Right cardiac atrium (tissue), 5 donors: ENCODE results near the gene SPATA18. TPM values are rescaled to one million over a fixed set of nuclear protein-coding genes. Genes with fewer than 3 reads are reported as not detected.
"Not testable (repeated sequence)": the region's sequence is repeated elsewhere in the genome, so short reads cannot be mapped to it uniquely, and the experiment has no call there.

Experiments
- ATAC-seq, 2 donors: fragments of 200-7000 bp; cut with Tn5 transposase; one replicate each; pipeline versions ENCODE4 v1.8.0 to v1.9.1; 2020; ENCODE audit warnings: moderate library complexity in 2 of 2, mild to moderate bottlenecking in 1 of 2
- DNase-seq, 3 donors: peaks; one replicate each; pipeline ENCODE4 v3.0.0-alpha.2; 2020
- H3K27ac ChIP-seq: one replicate; pipeline ENCODE4 v1.5.1; 2013; ENCODE audit warnings: mild to moderate bottlenecking, low read length, control low read depth, moderate library complexity
- H3K27me3 ChIP-seq: one replicate; pipeline ENCODE4 v1.6.1; 2013; ENCODE audit not compliant: control insufficient read depth, insufficient read depth
- H3K4me1 ChIP-seq: one replicate; pipeline ENCODE4 v1.6.1; 2013; ENCODE audit warnings: low read length; ENCODE audit not compliant: control insufficient read depth, insufficient read depth
- H3K4me3 ChIP-seq: one replicate; pipeline ENCODE4 v1.5.1; 2013; ENCODE audit warnings: low read length, control low read depth
- H3K9me3 ChIP-seq: one replicate; pipeline ENCODE4 v1.6.1; 2013; ENCODE audit warnings: low read length; ENCODE audit not compliant: control insufficient read depth
- WGBS: extraction: QIAGEN DNeasy Blood & Tissue Kit; methylation state at CpG from one replicate; pipeline ENCODE4 v1.1.7; 2013; 5-methylcytosine and 5-hydroxymethylcytosine counted together
- intact Hi-C, 4 donors: fragments of 100-400 bp; cut with DNase I; formaldehyde crosslinking; loops; one replicate each; pipeline versions ENCODE4 v1.11.0 to v1.14.0; 2022 to 2023
- polyA plus RNA-seq: library from polyadenylated mRNA; stranded (reverse); fragments of 200-250 nt; gene quantifications from one replicate; pipeline ENCODE4 v1.2.3, GENCODE V29; 2013
- total RNA-seq, 4 donors: library from RNA; stranded (reverse); fragmentation: NEBNext Ultra II Directional; extraction: Animal tissue kit (Norgen Biotek cat#: 25700); gene quantifications; one replicate each; pipeline ENCODE4 v1.2.1, GENCODE V29; 2021
- donor health status: healthy with polysubstance abuse.
- donor health status: DM: no; HTN: yes; CAD: no.
- donor health status: DM: no; HTN: no; CAD: no.
- donor health status: DM: no; HTN: yes; CAD: no; lungs with severe emphysema.
- donor health status: DM: yes; HTN: yes; CAD: no.

Gene SPATA18
- total and polyA plus RNA-seq, 5 donors = 0.52 to 3.1 (median 2.5) TPM

- ATAC-seq (no peak), DNase-seq (no peak)
- Histone ChIP-seq H3K4me1 (no peaks in the 10 kb centered on the region), H3K27me3 (no peaks in the 10 kb centered on the region), H3K27ac (no peak overlapping the region), H3K9me3 (no peaks in the 10 kb centered on the region), H3K4me3 (no peak overlapping the region)
- WGBS = 28% methylated on average over 1 of the region's 1 CpG
- intact Hi-C loops = no loop called here
These were observed 55.1 kb downstream of the SPATA18 start for GRCh38 chr4:52106191-52106590.

GRCh38 chr4:52106660-52107059 lies 55.6 kb downstream of the SPATA18 start:
- no peak overlapping the region for H3K27ac ChIP-seq
- H3K4me1 ChIP-seq = no peaks in the 10 kb centered on the region
- H3K9me3 ChIP-seq = no peaks in the 10 kb centered on the region
- H3K27me3 ChIP-seq = no peaks in the 10 kb centered on the region
- DNase-seq (no peak), ATAC-seq (no peak)
- intact Hi-C loops = no loop called here
- 56% methylated on average over 5 of the region's 5 CpGs for WGBS
- no peak overlapping the region for H3K4me3 ChIP-seq

- WGBS = 93% methylated on average over 3 of the region's 3 CpGs
- no peak for ATAC-seq
- intact Hi-C loops = no loop called here
- Histone ChIP-seq H3K4me1 (no peaks in the 10 kb centered on the region), H3K9me3 (no peaks in the 10 kb centered on the region), H3K27ac (no peak overlapping the region), H3K4me3 (no peak overlapping the region), H3K27me3 (no peaks in the 10 kb centered on the region)
- no peak for DNase-seq
These were observed 56.2 kb downstream of the SPATA18 start for GRCh38 chr4:52107336-52107735.

- H3K27me3 ChIP-seq = no peaks in the 10 kb centered on the region
- 73% methylated on average over 1 of the region's 1 CpG for WGBS
- H3K27ac ChIP-seq = no peak overlapping the region
- H3K4me1 ChIP-seq = no peaks in the 10 kb centered on the region
- H3K4me3 ChIP-seq = no peak overlapping the region
- H3K9me3 ChIP-seq = no peaks in the 10 kb centered on the region
- ATAC-seq (no peak), DNase-seq (no peak)
- intact Hi-C loops = no loop called here
These were observed 56.6 kb downstream of the SPATA18 start for GRCh38 chr4:52107745-52108144.

- ATAC-seq (no peak), DNase-seq (no peak)
- H3K4me1 ChIP-seq = no peaks in the 10 kb centered on the region
- H3K9me3 ChIP-seq = no peaks in the 10 kb centered on the region
- WGBS = 83% methylated on average over 1 of the region's 1 CpG
- intact Hi-C loops = no loop called here
- no peak overlapping the region for H3K27ac ChIP-seq
- no peaks in the 10 kb centered on the region for H3K27me3 ChIP-seq
- H3K4me3 ChIP-seq = no peak overlapping the region
These were observed 59.1 kb downstream of the SPATA18 start for GRCh38 chr4:52110171-52110570.

GRCh38 chr4:52111995-52112394 lies 60.9 kb downstream of the SPATA18 start:
- Histone ChIP-seq H3K4me3 (no peak overlapping the region), H3K27me3 (no peaks in the 10 kb centered on the region), H3K4me1 (no peaks in the 10 kb centered on the region), H3K9me3 (no peaks in the 10 kb centered on the region), H3K27ac (no peak overlapping the region)
- intact Hi-C loops = no loop called here
- ATAC-seq (no peak), DNase-seq (no peak)
- WGBS = 41% methylated on average over 1 of the region's 1 CpG

GRCh38 chr4:52112411-52112810 lies 61.3 kb downstream of the SPATA18 start:
- ATAC-seq (no peak), DNase-seq (no peak)
- Histone ChIP-seq H3K9me3 (no peaks in the 10 kb centered on the region), H3K4me1 (no peaks in the 10 kb centered on the region), H3K4me3 (no peak overlapping the region), H3K27me3 (no peaks in the 10 kb centered on the region), H3K27ac (no peak overlapping the region)
- 55% methylated on average over 1 of the region's 1 CpG for WGBS
- intact Hi-C loops = no loop called here

- intact Hi-C loops = no loop called here
- 89% methylated on average over 2 of the region's 2 CpGs for WGBS
- Histone ChIP-seq H3K27ac (no peak overlapping the region), H3K4me1 (no peaks in the 10 kb centered on the region), H3K27me3 (no peaks in the 10 kb centered on the region), H3K4me3 (no peak overlapping the region), H3K9me3 (no peaks in the 10 kb centered on the region)
- ATAC-seq = no peak
- DNase-seq = no peak
These were observed 65.5 kb downstream of the SPATA18 start for GRCh38 chr4:52116641-52117040.

- intact Hi-C loops = no loop called here
- H3K4me1 ChIP-seq = no peaks in the 10 kb centered on the region
- H3K9me3 ChIP-seq = no peaks in the 10 kb centered on the region
- WGBS = 44% methylated on average over 3 of the region's 3 CpGs
- H3K27me3 ChIP-seq = no peaks in the 10 kb centered on the region
- no peak overlapping the region for H3K27ac ChIP-seq
- ATAC-seq (no peak), DNase-seq (no peak)
- H3K4me3 ChIP-seq = no peak overlapping the region
These were observed 75.1 kb downstream of the SPATA18 start for GRCh38 chr4:52126226-52126625.

GRCh38 chr4:52126966-52127365 lies 75.9 kb downstream of the SPATA18 start:
- H3K9me3 ChIP-seq = no peaks in the 10 kb centered on the region
- intact Hi-C loops = no loop called here
- H3K27ac ChIP-seq = no peak overlapping the region
- WGBS = 59% methylated on average over 5 of the region's 5 CpGs
- H3K4me1 ChIP-seq = no peaks in the 10 kb centered on the region
- no peaks in the 10 kb centered on the region for H3K27me3 ChIP-seq
- DNase-seq = no peak
- no peak overlapping the region for H3K4me3 ChIP-seq
- ATAC-seq = no peak

- Histone ChIP-seq H3K27ac (no peak overlapping the region), H3K4me1 (no peaks in the 10 kb centered on the region), H3K27me3 (no peaks in the 10 kb centered on the region), H3K4me3 (no peak overlapping the region), H3K9me3 (no peaks in the 10 kb centered on the region)
- intact Hi-C loops = no loop called here
- ATAC-seq (no peak), DNase-seq (no peak)
- WGBS = 71% methylated on average over 3 of the region's 3 CpGs
These were observed 84.1 kb downstream of the SPATA18 start for GRCh38 chr4:52135171-52135570.

- H3K9me3 ChIP-seq, H3K4me3 ChIP-seq, H3K4me1 ChIP-seq, DNase-seq, ATAC-seq, intact Hi-C loops, H3K27ac ChIP-seq, H3K27me3 ChIP-seq: not testable (repeated sequence)
- WGBS = 17% methylated on average over 1 of the region's 1 CpG
These were observed 86.0 kb downstream of the SPATA18 start for GRCh38 chr4:52137152-52137551.
